Measurements from ENCODE around the gene RUFY1. TPM values are rescaled to one million over a fixed set of nuclear protein-coding genes. Genes with fewer than 3 reads are reported as not detected.

The RUFY1 gene
- total RNA-seq, 2 donors from 2014 or later = 37.1 to 44.0 TPM

DNA sequence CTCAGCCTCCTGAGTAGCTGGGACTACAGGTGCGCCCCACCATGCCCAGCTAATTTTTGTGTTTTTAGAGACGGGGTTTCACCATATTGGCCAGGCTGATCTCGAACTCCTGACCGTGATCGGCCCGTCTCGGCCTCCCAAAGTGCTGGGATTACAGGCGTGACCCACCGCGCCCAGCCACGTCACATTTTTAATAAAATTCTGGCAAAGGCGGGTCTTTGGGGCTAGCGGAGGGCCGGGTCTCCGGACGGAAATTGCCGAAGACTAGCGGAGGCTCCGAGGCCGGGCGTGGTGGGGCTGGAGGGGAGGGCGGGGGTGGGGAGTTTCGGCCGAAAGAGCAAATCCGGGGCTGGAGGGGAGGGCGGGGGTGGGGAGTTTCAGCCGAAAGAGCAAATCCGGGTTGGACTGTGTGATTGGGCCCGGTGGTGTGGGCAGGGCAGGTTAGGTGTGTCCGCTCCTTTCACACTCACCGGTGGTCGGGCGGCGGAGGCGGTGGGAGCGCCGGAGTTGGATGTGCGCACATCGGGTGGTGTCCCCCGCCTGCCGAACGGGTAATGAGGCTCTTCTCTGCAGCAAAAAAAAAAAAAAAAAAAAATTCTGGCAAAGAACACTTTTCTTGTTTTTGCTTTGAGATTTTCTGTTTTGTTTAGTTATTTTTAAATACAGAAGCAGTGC lies 27.1 kb downstream of the RUFY1 start:
- H3K36me3 ChIP-seq = no peaks in the 10 kb centered on the region
- intact Hi-C loops (cut with DNase I) = no loop called here
- H3K9me3 ChIP-seq = no peaks in the 10 kb centered on the region
- H3K9ac ChIP-seq (ENCODE audit: low read depth in 2 of 2, low read length in 2 of 2) = no peak overlapping the region
- no peak overlapping the region for H3K4me3 ChIP-seq
- no peak for TF ChIP-seq CTCF (IDR thresholded peaks at IDR 0.05)
- no peaks in the 10 kb centered on the region for H3K4me1 ChIP-seq
- DNase-seq = no peak
- H3K27me3 ChIP-seq = no peaks in the 10 kb centered on the region
- H3K27ac ChIP-seq = no peak overlapping the region

GRCh38 chr5:179585941-179586401 lies 35.6 kb downstream of the RUFY1 start:
- no peaks in the 10 kb centered on the region for H3K9me3 ChIP-seq
- no peak for DNase-seq
- H3K27ac ChIP-seq = no peak overlapping the region
- no peak for TF ChIP-seq CTCF (IDR thresholded peaks at IDR 0.05)
- no peaks in the 10 kb centered on the region for H3K27me3 ChIP-seq
- H3K36me3 ChIP-seq = no peaks in the 10 kb centered on the region
- intact Hi-C loops (cut with DNase I) = no loop called here
- H3K9ac ChIP-seq (ENCODE audit: low read depth in 2 of 2, low read length in 2 of 2) = no peak overlapping the region
- no peaks in the 10 kb centered on the region for H3K4me1 ChIP-seq
- H3K4me3 ChIP-seq = no peak overlapping the region

GRCh38 chr5:179588166-179588565 lies 37.8 kb downstream of the RUFY1 start:
- intact Hi-C loops (cut with DNase I) = no loop called here
- H3K9ac ChIP-seq (ENCODE audit: low read depth in 2 of 2, low read length in 2 of 2) = no peak overlapping the region
- H3K9me3 ChIP-seq = no peaks in the 10 kb centered on the region
- no peak overlapping the region for H3K27ac ChIP-seq
- peaks cover 8% of the 10 kb centered on the region for H3K36me3 ChIP-seq
- no peaks in the 10 kb centered on the region for H3K4me1 ChIP-seq
- H3K4me3 ChIP-seq = no peak overlapping the region
- no peaks in the 10 kb centered on the region for H3K27me3 ChIP-seq
- DNase-seq = no peak
- no peak for TF ChIP-seq CTCF (IDR thresholded peaks at IDR 0.05)

DNA sequence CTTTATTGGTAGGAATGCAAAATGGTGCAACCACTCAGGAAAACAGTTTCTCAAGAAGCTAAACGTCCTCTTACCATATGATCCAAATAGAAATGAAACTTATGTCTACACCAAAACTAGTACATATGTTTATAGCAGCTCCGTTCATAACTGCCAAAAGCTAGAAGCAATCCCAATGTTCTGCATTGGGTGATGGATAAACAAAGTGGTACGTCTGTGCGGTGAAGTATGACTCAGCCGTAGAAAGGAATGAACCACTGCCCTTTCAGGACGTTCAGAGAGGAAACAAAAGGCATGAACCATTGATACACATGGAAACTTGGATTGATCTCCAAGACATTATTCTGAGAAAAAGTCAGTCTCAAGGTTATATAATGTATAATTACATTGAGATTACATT lies 45.6 kb downstream of the RUFY1 start:
- H3K27ac ChIP-seq = no peak overlapping the region

GRCh38 chr5:179596421-179596820 lies 46.1 kb downstream of the RUFY1 start:
- intact Hi-C loops (cut with DNase I) = no loop called here
- Histone ChIP-seq H3K9ac (ENCODE audit: low read depth in 2 of 2, low read length in 2 of 2) (no peak overlapping the region), H3K36me3 (peaks cover 8% of the 10 kb centered on the region), H3K4me1 (no peaks in the 10 kb centered on the region), H3K27ac (no peak overlapping the region), H3K4me3 (no peak overlapping the region), H3K27me3 (no peaks in the 10 kb centered on the region), H3K9me3 (no peaks in the 10 kb centered on the region)
- TF ChIP-seq CTCF (IDR thresholded peaks at IDR 0.05) = no peak
- DNase-seq = no peak

More for the DNA sequence above, 45.6 kb downstream of the RUFY1 start:
- Histone ChIP-seq H3K36me3 (peaks cover 8% of the 10 kb centered on the region), H3K27me3 (no peaks in the 10 kb centered on the region), H3K4me3 (no peak overlapping the region), H3K9me3 (no peaks in the 10 kb centered on the region), H3K9ac (ENCODE audit: low read depth in 2 of 2, low read length in 2 of 2) (no peak overlapping the region), H3K4me1 (no peaks in the 10 kb centered on the region)
- intact Hi-C loops (cut with DNase I) = no loop called here
- no peak for TF ChIP-seq CTCF (IDR thresholded peaks at IDR 0.05)
- DNase-seq = no peak
